ENCODE measurements around the gene ADGRL1.

- TF ChIP-seq CTCF (IDR thresholded peaks at IDR 0.05) (no peak), POLR2A (IDR thresholded peaks at IDR 0.05) (no peak)
Measured at GRCh38 chr19:14177496-14178074, 28.4 kb downstream of the ADGRL1 start.

Measured in right lobe of liver (tissue), 4 donors.